Ramos (cell line): ENCODE measurements around the gene PRCC.

Experiments
- in situ Hi-C: fragments of 300-500 bp; cut with MboI; formaldehyde crosslinking; loops from one replicate; pipeline ENCODE4 v1.14.3; 2022; ENCODE audit warnings: low sequenced_read_pairs; ENCODE audit not compliant: unreplicated experiment

PRCC gene

DNA sequence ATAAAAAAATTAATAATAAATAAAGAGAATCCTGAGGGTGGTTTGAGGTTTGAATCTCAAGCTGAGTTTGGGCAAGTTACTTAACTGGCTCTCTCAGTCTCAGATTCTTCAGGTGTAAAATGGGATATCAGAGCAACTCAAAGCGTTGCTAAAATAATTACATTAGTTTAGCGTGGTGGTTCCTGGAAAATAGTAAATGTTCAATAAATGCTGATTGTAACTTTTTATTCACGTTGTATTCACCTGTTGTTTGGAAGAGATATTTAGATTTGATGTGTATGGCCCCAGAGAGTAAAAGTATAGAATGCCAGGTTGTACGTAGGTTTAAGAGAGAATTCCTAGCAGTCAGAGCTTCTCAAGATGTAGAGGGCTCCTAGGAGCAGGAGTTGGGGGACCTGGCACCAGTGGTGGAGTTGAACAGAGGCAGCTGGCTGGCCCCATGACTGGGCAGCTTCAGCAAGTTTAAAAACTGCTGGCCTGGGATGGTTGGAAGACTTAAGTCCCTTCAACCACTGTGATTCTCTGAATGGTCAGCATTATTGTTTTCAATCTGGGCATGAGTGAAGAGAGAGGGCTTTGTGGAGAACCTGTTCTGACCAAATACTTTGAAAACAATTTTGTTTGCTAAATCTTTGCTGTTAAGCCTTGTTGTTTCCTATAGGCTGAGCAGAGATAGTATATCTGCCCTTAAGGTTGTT is 22.4 kb downstream of the PRCC start:
- in situ Hi-C loops = no loop called here

DNA sequence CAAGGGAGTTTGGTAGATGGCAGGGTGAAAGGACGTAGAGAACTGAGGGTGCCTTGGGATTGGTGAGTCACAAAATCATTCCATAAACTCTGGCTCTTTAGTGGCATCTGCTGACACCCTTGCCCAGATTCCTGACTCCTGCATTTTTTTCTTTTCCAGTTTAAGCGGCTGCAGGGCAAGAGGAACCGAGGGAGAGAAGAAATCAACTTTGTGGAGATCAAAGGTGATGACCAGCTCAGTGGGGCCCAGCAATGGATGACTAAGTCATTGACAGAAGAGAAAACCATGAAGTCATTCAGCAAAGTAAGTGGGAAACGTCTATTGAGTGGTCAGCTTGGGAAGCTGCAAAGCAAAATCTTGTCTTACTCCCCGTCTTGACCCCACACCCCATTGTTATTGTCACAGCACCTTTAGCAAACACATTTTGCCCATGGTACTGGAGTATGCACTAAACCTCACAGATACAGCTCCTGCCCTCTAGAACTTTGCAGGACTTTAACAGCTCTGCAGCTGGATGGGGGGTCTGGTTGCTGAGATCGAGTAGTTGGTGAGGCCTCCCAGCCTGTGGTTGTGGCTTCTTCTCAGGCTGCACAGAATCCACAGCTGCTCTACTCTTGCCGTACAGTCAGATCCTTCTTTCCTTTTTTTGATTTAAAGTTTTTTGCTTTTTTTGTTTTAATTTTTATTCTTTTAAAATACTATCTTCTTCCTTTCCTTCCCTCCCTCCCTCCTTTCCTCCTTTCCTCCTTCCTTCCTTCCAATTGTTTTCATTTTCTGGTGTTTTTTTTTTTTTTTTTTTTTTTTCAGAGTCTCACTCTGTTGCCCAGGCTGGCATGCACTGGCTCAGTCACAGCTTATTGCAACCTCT is 27.4 kb downstream of the PRCC start:
- in situ Hi-C loops = no loop called here

DNA sequence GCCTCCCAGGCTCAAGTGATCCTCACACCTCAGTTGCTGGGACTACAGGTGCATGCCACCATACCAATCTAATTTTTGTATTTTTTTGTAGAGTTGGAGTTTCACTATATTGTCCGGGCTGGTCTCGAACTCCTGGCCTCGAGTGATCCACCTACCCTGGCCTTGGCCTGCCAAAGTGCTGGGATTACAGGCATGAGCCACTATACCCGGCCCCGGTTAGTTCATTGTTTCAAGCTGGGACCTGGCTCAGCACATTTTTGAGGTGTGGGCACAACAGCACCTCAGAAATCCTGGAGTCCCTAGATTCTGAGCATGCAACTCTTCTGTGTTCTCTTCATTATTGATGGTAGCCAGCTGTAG is 28.0 kb downstream of the PRCC start:
- in situ Hi-C loops = no loop called here

DNA sequence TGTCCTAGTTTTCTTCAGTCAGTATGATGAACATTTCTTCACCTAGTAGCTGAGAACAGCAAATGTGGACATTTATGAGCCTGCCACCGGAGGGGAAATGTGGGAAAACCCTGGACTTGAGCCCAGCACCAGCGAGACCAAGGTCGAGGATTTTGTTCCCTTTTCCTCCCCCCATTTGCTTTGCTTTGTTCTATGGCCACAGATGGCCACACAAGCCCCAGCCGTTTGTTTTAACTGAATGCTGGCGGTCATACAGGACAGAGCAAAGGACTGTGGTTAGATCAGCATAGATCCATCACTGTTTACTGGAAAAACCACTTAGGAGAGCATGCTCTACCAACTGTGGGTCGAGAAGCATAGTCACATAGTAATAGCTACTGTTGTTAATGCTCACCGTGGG is 28.5 kb downstream of the PRCC start:
- in situ Hi-C loops = no loop called here

DNA sequence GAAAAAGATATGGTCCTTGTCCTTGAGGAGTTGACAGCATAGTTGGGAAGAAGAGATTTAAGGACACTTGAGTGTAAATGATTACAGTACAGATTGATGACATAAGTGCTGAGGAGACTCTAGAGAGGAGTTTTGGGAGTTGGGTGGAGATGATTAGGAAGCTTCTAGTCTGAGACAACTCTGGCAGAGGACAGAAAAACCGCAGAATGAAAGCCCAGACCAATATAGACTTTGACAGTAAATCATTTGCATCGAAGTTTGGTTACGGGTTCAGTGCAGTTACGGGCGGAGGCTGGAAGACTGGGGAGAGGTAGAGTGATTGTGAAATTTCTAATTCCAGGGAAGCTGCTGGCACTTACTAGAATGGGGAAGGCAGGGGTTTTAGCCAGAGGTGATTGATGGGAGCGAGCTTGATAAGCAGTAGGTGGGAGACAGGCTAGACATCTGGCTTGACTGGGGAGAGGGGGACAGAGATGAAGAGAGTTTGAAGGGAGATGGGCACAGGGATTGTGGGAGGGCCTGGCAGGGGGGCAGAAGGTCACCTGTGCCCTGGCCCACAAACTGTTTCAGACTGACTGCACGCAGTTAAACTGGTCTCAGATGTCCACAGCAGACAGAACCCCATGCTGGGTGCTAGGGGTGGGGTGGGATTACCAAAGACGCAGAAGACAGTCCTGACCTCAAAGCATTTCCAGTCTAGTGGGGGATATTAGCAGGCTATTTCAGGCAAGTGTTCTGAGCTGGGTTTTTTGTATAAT is 29.2 kb downstream of the PRCC start:
- in situ Hi-C loops = no loop called here

DNA sequence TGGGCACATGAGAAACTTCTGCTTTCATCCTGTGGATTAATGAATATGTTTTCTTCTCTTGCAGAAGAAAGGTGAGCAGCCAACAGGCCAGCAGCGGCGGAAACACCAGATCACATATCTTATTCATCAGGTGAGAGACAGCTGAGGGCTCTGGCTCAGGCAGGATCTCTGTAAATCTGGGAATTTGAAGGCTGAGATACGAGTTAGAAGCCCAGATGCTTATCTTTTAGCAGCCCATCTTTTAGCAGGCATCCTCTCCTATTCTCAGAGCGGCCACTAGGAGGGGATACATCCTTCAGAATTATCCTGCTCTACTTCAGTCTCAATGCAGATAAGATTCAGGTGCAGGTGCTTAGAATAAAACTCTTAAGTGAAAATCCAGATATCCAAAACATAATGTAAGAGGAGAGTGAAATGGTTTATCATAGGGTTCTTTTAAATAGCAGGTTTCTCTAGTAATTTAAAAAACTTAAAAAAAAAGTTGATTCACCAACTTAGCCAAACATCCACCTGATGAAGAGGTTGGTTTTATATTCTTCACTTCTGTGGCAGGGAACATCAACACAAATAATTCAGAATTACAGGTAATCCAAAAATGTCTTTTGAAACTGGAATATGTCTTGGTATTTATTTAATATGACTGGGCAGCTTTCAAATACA is 30.0 kb downstream of the PRCC start:
- in situ Hi-C loops = no loop called here

DNA sequence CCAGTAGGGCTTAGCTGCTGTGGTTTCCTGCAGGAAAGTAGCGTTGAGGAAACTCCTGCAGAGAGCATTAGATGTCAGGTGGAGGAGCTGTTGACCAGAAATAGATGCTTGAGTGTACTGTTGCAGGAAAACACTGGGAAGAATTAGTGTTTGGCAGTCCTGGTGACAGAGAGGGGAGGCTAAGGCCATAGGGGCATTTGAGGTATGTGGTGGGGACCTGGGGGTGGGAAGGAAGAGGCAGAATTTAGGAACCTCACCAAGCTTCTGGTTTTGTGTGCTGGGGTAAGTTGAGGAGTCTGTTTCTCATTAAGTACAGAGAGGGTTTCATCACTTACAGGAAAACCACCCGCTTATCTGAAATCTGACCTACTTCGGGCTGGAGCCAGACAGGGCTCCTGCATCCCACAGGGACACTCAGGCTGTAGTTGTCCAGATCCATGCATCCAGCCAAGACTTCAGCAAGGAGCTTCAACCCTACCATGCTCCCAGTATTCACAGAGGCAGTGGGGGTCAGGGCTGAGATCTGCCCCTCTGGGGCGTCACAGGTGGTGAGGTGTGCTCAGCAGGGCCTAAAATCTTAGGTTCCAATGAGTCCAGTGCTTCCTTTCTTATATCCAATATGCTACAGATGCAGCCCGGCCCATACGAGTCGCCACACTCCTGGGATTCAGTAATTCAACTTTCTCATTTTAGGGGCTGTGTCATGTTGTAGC is 34.2 kb downstream of the PRCC start:
- in situ Hi-C loops = no loop called here

DNA sequence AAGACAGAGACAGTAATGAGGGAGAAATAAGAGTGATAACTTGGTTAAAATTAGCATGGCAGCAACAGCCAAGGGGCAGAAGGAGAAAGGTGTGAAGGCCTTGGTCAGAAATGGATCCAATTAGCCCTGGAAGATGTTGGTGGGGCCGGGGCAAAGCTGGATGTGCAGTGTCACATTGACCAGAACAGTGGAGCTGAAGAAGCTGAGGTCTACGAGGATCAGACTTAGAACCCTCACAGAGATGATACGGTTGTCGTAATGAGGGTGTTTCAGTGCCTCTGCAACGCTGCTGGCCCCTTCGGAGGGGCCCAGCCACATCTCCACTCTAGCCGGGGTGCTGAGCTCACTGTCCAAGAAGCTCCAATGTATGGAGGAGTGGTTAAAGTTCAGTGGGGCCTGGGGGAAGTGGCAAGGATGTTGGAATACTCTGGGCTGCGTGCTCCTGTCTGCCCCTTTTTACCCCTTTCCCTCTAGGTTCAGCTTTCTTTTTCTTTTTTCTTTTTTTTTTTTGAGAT is 35.1 kb downstream of the PRCC start:
- in situ Hi-C loops = no loop called here

DNA sequence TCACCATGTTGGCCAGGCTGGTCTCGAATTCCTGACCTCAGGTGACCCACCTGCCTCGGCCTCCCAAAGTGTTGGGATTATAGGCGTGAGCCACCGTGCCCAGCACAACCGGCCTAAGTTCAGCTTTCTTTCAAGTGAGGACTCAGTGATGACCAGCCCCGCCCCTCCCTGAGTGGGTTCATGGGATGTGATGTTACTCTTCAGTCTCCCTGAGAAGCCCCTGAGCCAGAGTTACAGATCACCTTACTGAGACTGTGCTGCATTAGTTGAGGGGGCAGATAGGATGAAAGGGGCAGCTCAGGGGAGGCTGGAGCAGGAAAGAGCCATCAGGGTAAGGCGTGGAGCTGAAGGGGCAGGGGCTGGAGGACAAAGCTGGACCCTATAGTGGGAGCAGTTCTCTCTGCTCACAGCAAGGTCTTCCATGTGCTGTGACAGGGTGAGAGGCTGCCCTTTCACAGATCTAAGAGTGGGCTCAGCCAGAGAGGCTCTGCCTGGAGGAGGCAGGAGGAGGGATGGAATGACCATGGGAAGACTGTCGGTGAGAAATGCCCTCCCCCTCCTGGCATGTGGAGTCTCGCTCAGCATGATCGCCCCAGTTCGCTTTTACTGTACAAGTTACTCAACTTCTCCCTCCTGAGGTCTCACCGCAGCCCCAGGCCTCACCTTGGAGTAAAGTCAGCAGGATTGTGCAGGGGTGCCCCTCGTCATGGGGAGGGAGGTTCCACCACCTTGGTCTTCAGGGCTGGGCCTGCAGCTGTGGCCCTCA is 35.9 kb downstream of the PRCC start:
- in situ Hi-C loops = no loop called here

DNA sequence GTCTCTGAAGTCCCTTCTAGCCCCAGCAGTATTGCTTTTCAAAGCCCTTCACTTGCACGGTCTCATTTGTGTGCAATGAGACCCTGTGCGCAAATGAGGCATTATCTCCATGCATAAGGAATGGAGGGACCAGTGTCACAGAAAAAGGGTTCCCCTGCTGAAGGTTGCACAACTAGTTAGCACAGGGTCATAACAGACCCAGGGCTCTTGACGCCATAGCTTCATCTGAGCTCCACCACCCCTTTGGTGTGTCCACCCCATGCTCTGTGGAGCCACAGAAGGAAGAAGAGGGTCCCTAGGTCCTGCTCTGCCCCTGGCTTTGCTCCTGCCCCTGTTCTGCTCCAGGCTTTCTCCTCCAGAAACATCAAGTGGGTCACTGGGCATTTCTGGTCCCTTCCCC is 36.7 kb downstream of the PRCC start:
- in situ Hi-C loops = no loop called here

DNA sequence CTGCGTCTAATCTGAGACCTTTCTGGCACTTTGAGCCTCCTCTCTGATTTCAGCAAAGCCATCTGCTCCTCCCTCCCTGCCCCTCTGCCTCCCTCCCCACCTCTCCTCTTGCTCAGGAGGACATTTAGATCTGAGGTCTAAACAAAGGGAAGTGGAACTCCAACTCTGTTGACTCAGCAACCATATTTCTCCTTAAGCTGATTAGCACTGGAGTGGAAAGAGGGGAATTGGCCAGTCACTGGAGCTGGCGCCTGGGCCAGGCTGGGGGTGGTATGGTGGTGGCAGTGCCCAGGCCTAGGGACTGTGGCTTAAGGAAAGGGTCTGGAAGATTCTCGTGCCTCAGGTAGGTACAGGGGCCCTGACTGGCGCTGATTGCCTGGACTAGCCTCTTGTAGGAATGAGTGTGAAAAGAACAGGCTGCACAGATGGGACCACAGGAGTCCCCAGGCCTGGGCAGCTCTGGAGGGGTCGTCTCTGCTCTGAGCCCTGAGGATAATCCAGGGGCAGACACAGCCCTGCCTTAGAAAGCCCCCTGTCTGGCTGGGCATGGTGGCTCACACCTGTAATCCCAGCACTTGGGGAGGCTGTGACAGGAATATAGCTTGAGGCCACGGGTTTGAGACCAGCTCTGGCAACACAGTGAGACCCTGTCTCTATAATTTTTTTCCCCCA is 37.4 kb downstream of the PRCC start:
- in situ Hi-C loops = no loop called here

DNA sequence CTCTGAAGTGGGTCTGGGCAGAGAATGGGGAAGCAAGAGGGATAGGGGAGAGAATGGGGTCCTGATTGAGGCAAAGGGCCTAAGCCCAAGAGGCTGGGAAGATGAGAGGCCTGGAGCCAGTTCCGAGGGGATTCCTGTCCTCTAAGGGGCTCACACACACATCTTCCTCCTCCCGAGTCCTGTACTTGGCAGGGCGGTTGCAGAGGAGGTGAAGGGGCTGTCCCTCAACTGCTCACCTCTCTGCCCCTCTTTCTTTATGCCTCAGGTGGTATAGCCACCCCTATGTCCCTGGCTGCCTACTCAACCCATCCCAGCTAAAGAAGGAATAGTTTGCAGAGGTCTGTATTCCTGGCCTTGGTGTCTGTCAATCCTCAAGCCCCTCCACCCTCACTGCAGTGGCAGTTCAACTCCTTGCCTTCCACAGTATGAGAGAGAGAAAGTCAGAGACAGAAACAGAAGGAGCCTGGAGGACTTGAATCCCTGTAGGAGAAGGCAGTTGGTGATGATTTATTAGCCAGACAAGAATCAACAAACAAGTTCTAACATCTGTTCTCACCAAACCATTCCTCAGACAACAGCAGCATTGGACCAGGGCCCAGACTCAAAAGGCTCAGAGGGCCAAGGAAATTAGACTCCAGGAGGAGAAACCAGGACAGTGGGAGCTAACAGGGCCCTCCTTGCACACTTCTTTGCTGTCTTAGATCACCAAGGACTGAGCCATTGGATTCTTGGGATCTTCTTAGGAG is 38.6 kb downstream of the PRCC start:
- in situ Hi-C loops = no loop called here

DNA sequence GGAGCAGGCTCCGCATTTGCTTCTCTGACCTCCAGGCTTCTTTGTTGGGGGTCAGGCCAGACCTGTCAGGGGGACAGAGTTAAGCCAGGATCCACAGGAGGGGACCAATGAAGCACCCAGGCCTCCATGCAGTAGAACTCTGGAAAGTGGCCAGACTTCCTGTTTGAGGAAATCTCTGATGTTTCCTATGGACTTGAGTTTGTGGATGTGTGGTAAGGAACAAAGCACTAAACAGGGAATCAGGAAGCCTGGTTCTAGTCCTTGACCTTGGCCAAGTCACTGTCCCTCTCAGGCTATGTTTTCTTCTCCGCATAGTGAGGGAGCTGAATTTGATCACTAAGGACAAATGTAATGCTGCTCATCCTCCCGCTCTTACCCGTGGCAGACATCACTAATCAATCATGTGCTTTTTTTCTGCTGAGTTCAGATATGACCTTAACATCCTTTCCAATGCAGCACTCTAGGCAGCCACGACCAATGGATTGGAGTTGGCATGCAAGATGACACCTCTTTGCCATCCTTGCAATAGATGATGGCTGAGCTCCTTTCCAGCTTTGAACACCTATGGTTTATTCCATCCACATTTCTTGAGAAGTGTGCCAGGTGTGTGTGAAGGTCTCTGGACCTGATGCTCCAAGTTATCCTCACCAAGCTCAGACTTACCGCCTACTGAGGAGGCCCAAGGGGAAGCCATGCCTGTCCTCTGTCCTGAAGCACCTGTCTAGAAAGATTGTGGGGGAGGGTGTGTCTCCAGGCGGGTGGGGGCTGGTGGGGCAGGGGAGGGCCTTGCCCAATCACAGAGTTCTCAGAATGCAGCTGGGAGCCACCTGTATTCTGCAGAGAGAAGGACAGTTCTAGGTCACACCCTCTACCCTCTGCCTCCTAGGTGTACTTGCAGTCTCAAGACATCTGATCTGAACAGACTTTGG is 39.4 kb downstream of the PRCC start:
- in situ Hi-C loops = no loop called here

DNA sequence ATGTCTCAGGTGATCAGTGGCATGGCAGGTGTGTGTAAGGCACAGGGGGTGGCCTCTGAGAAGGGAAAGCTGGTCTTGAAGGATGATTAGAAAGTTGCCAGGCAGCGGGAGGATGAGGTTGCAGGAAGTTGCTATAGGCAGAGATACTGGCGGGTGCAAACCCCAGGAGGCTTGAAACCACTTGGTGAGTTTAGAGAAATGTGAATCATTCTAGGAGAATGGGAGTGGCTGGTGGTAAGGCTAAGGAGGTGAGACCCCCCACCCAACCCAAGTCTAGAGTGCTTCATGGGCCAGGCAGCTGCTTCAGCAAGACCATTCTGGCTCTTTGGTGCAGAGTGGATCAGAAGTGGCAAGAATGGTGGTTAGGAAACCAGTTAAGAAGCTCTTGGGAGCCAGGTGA is 40.3 kb downstream of the PRCC start:
- in situ Hi-C loops = no loop called here

DNA sequence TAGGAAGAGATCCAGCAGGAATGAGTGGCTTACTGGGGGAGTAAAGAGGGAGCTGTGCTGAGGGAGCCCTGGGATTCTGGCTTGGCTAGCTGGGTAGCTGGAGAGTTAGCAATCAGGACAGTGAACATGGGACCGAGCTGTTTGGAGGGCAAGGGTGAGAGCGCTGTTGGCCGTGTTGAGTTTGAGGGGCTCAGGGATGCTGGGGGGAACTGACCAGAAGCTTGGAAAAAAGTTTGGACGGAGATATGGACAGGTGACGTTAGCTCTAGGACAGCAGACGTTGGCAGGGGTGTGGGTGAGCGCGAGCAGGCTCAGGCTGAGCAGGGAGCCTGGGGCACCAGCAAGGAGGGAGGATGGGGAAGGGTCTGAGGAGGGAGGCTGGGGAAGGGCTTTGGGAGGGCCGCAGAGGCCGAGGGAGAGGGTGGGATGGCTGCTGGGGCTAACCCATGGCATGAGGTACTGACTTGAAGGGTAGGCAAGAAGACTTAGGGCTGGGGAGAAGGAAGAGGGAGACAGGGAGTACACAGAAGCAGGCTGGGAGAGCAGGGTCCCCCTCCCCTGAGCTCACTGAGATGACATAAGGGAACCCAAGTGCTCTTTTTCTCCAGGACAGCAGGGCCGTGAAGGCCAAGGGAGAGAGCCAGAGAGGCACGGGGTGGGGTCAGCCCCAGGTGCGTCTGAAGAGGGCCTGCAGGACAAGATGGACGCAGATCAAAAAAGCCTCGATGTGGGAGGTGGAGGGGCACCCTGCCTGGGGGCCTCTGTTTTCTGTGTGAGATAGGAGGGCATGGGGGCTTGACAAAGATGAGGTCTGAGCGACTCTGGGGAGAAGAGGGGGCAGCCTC is 41.1 kb downstream of the PRCC start:
- in situ Hi-C loops = no loop called here

DNA sequence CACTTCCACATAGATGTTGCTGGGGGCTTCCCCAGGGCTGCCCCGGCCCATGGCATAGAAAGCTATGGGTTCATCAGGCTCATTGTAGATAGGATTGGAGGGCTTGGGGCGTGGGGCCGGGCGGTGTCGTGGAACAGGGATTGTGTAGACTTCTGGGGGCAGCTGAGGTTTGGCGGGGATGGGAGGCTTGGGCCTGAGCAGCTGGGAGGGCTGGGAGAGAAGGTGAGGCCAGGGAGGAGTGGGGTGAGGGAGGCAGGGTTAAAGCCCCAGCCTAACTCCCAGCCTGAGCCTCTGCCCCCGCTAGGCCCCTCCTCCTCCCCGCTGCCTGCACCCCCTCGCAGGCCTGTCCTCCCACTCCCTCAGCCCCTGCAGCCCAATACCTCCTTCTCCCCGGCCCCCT is 41.9 kb downstream of the PRCC start:
- in situ Hi-C loops = no loop called here
